Cardiac atrium fibroblast (primary cell): ENCODE data around the gene GMPR. TPM values are rescaled to one million over a fixed set of nuclear protein-coding genes. Genes with fewer than 3 reads are reported as not detected.

Experiments
- total RNA-seq: library from RNA; depleted of rRNA; stranded (reverse); fragments of >200 nt; gene quantifications from 2 replicates; pipeline ENCODE4 v1.2.3, GENCODE V29; 2015

Gene GMPR
- 2.6 and 3.4 TPM in 2 replicates for total RNA-seq

GRCh38 chr6:16238057-16238962, at the start of gene GMPR:
GMPR (plus strand) TSS chr6:16238587; CDS start chr6:16238694, 107 bp downstream.

Other genes with a start within 250 kb of the GMPR start
- gene MYLIP, start 109.5 kb upstream of the GMPR start, total RNA-seq: 10.8 and 21.4 TPM in 2 replicates